Stomach (tissue), 9 donors: Measurements from ENCODE around the gene PTGR1. TPM values are rescaled to one million over a fixed set of nuclear protein-coding genes. Genes with fewer than 3 reads are reported as not detected.

Experiments
- DNase-seq, 2 donors: peaks; one replicate each; pipeline versions ENCODE4 v3.0.0 to v3.0.0-alpha.2; 2013 to 2019
- H3K27ac ChIP-seq, 5 donors: fragments of 200-600 bp in 4 of 5; sonication (generic) in 4 of 5; one replicate each; pipeline ENCODE4 v1.5.1; 2013 to 2019; ENCODE audit warnings: mild to moderate bottlenecking in 1 of 5, moderate library complexity in 1 of 5
- H3K27me3 ChIP-seq, 3 donors: fragments of 200-600 bp; sonication (generic); one replicate each; pipeline ENCODE4 v1.5.1; 2017 to 2019; ENCODE audit warnings: mixed run types in 1 of 3
- H3K36me3 ChIP-seq, 4 donors: fragments of 200-600 bp; sonication (generic); 1 replicate in 3 of 4; 2 replicates in 1 of 4; pipeline ENCODE4 v1.5.1; 2016 to 2019
- H3K4me1 ChIP-seq, 4 donors: fragments of 200-600 bp; sonication (generic); one replicate each; pipeline ENCODE4 v1.5.1; 2016 to 2019
- H3K4me3 ChIP-seq, 4 donors: fragments of 200-600 bp; sonication (generic) in 3 of 4; one replicate each; pipeline ENCODE4 v1.5.1; 2016 to 2019; ENCODE audit warnings: mild to moderate bottlenecking in 1 of 4
- H3K9me3 ChIP-seq, 4 donors: fragments of 200-600 bp; sonication (generic); one replicate each; pipeline ENCODE4 v1.5.1; 2016 to 2019
- CTCF ChIP-seq, 7 experiments: fragments of 450-650 bp in 4 of 7; fragments of 200-600 bp in 3 of 7; sonication (generic) in 3 of 7; IDR thresholded peaks; one replicate each; pipeline ENCODE4 v1.5.1; 2016 to 2019; ENCODE audit warnings: antibody characterized with exemption in 7 of 7, control low read depth in 2 of 7, mild to moderate bottlenecking in 1 of 7
- EP300 ChIP-seq: sonication (generic); formaldehyde crosslinking; IDR thresholded peaks from one replicate; pipeline ENCODE4 v1.6.1; 2017; ENCODE audit warnings: antibody characterized with exemption
- POLR2A ChIP-seq, 4 donors: fragments of 450-650 bp; IDR thresholded peaks; one replicate each; pipeline ENCODE4 v1.6.1; 2016; ENCODE audit warnings: antibody characterized with exemption in 4 of 4, control low read depth in 2 of 4, mild to moderate bottlenecking in 1 of 4, moderate library complexity in 1 of 4
- POLR2AphosphoS5 ChIP-seq, 3 donors: sonication (generic); formaldehyde crosslinking; IDR thresholded peaks; one replicate each; pipeline ENCODE4 v1.6.1; 2016; ENCODE audit warnings: antibody characterized with exemption in 3 of 3
- WGBS, 5 donors: extraction: QIAGEN DNeasy Blood & Tissue Kit in 3 of 5; methylation state at CpG; one replicate each; pipeline versions ENCODE4 v1.1.5 to v1.1.7; 2013 to 2018; 5-methylcytosine and 5-hydroxymethylcytosine counted together
- intact Hi-C: fragments of 100-400 bp; cut with DNase I; formaldehyde crosslinking; loops from one replicate; pipeline ENCODE4 v1.15.1; 2023; ENCODE audit warnings: low total_unique reads
- polyA plus RNA-seq, 3 donors: library from polyadenylated mRNA; stranded (reverse); fragments of 200-250 nt; gene quantifications; one replicate each; pipeline ENCODE4 v1.2.3, GENCODE V29; 2013
- total RNA-seq, 5 donors: library from RNA; depleted of rRNA; stranded (reverse); fragments of >200 nt; gene quantifications; one replicate each; pipeline versions ENCODE4 v1.1.0 to v1.2.3, GENCODE V29; 2014 to 2016
- donor health status: healthy with polysubstance abuse.
- donor health status: Bipolar disorder and iron deficiency.
- donor health status: healthy.

The PTGR1 gene
- total and polyA plus RNA-seq, 8 donors = 31.1 to 378 (median 133) TPM

GRCh38 chr9:111598733-111599091 is 735 bp downstream of the PTGR1 start:
- Histone ChIP-seq H3K36me3 (peaks cover 19 to 36% (median 32%) of the 10 kb centered on the region in 4 donors), H3K9me3 (no peaks in the 10 kb centered on the region), H3K4me1 (peaks cover 5 to 48% (median 35%) of the 10 kb centered on the region in 4 donors), H3K27me3 (no peaks in the 10 kb centered on the region), H3K27ac (peak overlapping the region; percentile 77 to 94 (median 92)), H3K4me3 (peak overlapping the region; percentile 69 to 80 (median 78))
- intact Hi-C loops = no loop called here
- TF ChIP-seq POLR2AphosphoS5 (IDR thresholded peaks at IDR 0.05) = no peak
- TF ChIP-seq EP300 = no peak
- peak; percentile 41 to 64 for DNase-seq
- 2 to 5% (median 3%) methylated on average over 16 of the region's 16 CpGs for WGBS, 5 donors

- Histone ChIP-seq H3K27me3 (no peaks in the 10 kb centered on the region), H3K4me1 (peaks cover 5 to 42% (median 33%) of the 10 kb centered on the region in 4 donors), H3K9me3 (no peaks in the 10 kb centered on the region), H3K4me3 (peak overlapping the region; percentile 69 to 80 (median 78)), H3K27ac (peak overlapping the region; percentile 77 to 94 (median 92)), H3K36me3 (peaks cover 19 to 42% (median 38%) of the 10 kb centered on the region in 4 donors)
- intact Hi-C loops = no loop called here
- WGBS, 5 donors = 1 to 2% (median 1%) methylated on average over 41 of the region's 41 CpGs
- peak; percentile 69 to 92 for DNase-seq
- peak in 5 of 7 experiments; percentile 15 to 65 (median 63) for TF ChIP-seq CTCF (IDR thresholded peaks at IDR 0.05)
- no peak for TF ChIP-seq EP300
- TF ChIP-seq POLR2AphosphoS5 (IDR thresholded peaks at IDR 0.05) = peak in 1 of 3 donors; percentile 7
Measured at GRCh38 chr9:111597852-111598732, 1.4 kb downstream of the PTGR1 start.

DNA sequence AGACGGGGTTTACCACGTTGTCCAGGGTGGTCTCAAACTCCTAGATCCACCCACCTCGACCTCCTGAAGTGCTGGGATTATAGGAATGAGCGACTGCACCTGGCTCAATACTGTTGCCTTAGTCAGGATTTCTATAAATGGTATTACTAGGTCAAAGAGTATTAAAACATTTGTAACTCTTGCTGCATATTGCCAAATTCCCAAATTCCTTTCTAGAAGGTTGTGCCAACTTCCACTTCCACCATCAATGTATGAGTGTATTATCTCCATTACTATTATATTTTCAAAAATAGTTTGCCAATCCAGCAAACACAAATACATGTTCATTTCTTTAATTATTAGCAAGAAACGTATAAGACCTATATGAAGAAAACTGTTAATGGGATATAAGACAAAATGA is 10.6 kb downstream of the PTGR1 start:
- peaks cover 15 to 92% (median 78%) of the 10 kb centered on the region in 4 donors for H3K36me3 ChIP-seq
- H3K4me1 ChIP-seq = no peaks in the 10 kb centered on the region
- no peak overlapping the region for H3K4me3 ChIP-seq
- no peak for TF ChIP-seq CTCF (IDR thresholded peaks at IDR 0.05)
- TF ChIP-seq POLR2AphosphoS5 (IDR thresholded peaks at IDR 0.05) = no peak
- no peak for TF ChIP-seq POLR2A (IDR thresholded peaks at IDR 0.05)
- no peak for TF ChIP-seq EP300
- intact Hi-C loops = no loop called here
- no peaks in the 10 kb centered on the region for H3K27me3 ChIP-seq
- no peak for DNase-seq
- no peak overlapping the region for H3K27ac ChIP-seq
- no peaks in the 10 kb centered on the region for H3K9me3 ChIP-seq
- WGBS, 5 donors = 78 to 91% (median 85%) methylated on average over 5 of the region's 5 CpGs

GRCh38 chr9:111586378-111586777 is 13.1 kb downstream of the PTGR1 start:
- no peak for DNase-seq
- Histone ChIP-seq H3K4me1 (no peaks in the 10 kb centered on the region), H3K27ac (no peak overlapping the region), H3K36me3 (peaks cover 24 to 91% (median 80%) of the 10 kb centered on the region in 4 donors), H3K4me3 (no peak overlapping the region), H3K9me3 (no peaks in the 10 kb centered on the region), H3K27me3 (no peaks in the 10 kb centered on the region)
- WGBS, 5 donors = 91 to 97% (median 93%) methylated on average over 5 of the region's 5 CpGs
- TF ChIP-seq POLR2A (IDR thresholded peaks at IDR 0.05) = no peak
- no peak for TF ChIP-seq EP300
- peak in 1 of 3 donors; percentile 9 for TF ChIP-seq POLR2AphosphoS5 (IDR thresholded peaks at IDR 0.05)
- TF ChIP-seq CTCF (IDR thresholded peaks at IDR 0.05) = no peak
- intact Hi-C loops = no loop called here

GRCh38 chr9:111582888-111583287 is 16.6 kb downstream of the PTGR1 start:
- H3K36me3 ChIP-seq = peaks cover 37 to 97% (median 87%) of the 10 kb centered on the region in 4 donors
- intact Hi-C loops = no loop called here
- H3K9me3 ChIP-seq = no peaks in the 10 kb centered on the region
- DNase-seq = no peak
- no peak overlapping the region for H3K27ac ChIP-seq
- TF ChIP-seq EP300 (no peak), POLR2A (IDR thresholded peaks at IDR 0.05) (no peak), CTCF (IDR thresholded peaks at IDR 0.05) (no peak)
- WGBS, 5 donors = 67 to 78% (median 74%) methylated on average over 3 of the region's 3 CpGs
- no peaks in the 10 kb centered on the region for H3K4me1 ChIP-seq
- H3K27me3 ChIP-seq = no peaks in the 10 kb centered on the region
- H3K4me3 ChIP-seq = no peak overlapping the region
